Activated CD4-positive, alpha-beta T cell treated with anti-CD3 and anti-CD28 coated beads, Interleukin-2, Interleukin-6, amounts not matched to agents 100 ng/mL and 50 ng/mL, durations not matched to agents 16 hours and 8 hours (primary cell): ENCODE results near the gene GEMIN5.
"Not testable (repeated sequence)": the region's sequence is repeated elsewhere in the genome, so short reads cannot be mapped to it uniquely, and the experiment has no call there.

Source experiments
- DNase-seq: peaks from one replicate; pipeline ENCODE4 v3.0.0-alpha.2; 2020

GEMIN5 gene

DNA sequence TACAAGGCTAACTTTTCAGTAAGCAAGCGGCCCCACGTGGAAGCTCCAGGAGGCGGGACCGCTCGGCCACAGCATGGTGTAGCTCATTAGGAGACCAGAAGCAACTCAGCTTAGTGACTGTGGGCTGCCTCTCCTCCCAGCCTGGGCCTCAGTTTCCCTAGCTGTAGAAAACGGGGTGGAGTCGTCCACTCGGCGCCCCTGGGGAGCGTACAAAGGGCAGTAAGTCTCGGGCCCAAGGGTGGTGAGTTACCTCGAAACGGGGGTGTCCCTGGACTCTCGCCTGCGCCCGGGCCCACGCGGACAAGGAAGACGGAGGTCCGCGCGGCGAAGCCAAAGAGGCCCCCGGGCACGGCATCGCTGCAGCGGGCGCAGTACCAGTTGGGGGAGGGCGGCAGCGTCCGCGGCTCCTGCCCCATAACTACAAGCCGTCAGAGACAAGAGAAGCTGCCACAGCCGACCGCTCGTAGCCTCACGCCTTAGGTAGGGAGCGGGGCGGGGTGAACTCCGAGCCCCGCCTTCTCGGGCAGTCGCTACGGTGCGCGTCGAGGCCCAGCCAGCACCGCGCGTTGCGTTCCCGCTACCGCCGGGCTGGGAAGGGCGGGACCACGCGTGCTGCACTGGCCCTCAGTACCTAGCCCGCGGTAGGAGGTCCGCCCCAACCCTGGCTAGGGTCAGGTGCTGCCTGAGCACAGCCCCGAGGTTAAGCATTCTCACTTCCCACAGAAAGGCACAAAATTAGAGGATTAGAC, at the start of gene GEMIN5:
TSS of gene GEMIN5 (minus strand) at position 494 of the 749 bp plus-strand sequence. CDS start at position 416, 78 bp downstream.
- peak; percentile 92 for DNase-seq

DNA sequence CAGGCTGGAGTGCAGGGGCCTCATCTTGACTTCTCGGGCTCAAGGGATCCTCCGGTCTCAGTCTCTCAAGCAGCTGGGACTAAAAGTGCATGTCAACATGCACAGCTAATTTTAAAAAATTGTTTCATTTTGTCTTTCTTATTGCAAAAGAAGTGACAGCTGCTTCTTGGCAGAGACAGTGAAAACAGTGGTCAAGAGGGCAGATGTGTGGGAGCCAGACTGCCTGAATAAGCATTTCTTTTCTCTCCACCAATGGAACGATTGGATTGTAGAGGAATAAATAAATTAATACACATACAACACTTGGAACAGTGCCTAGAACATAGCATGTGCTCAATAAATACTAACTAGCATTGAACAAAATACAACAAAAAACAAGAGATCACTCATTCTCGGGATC, 48.1 kb upstream of the GEMIN5 start:
- DNase-seq = no peak

GRCh38 chr5:154984946-154985516, 47.0 kb upstream of the GEMIN5 start:
- no peak for DNase-seq

GRCh38 chr5:154978294-154978693, 40.3 kb upstream of the GEMIN5 start:
- DNase-seq = not testable (repeated sequence)

GRCh38 chr5:154977409-154977808, 39.4 kb upstream of the GEMIN5 start:
- DNase-seq = peak; percentile 51

DNA sequence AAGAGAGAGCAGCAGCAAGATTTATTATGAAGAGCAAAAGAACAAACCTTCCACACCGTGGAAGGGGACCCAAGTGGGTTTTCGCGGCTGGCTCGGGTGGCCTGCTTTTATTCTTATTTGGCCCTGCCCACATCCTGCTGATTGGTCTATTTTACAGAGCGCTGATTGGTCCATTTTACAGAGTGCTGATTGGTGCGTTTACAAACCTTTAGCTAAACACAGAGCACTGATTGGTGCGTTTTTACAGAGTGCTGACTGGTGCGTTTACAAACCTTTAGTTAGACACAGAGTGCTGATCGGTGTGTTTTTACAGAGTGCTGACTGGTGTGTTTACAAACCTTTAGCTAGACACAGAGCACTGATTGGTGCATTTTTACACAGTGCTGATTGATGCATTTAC, 38.1 kb upstream of the GEMIN5 start:
- not testable (repeated sequence) for DNase-seq

GRCh38 chr5:154972476-154973080, 34.6 kb upstream of the GEMIN5 start:
- peak; percentile 31 for DNase-seq

- DNase-seq = no peak
Observed at GRCh38 chr5:154971501-154971900, 33.5 kb upstream of the GEMIN5 start.

DNA sequence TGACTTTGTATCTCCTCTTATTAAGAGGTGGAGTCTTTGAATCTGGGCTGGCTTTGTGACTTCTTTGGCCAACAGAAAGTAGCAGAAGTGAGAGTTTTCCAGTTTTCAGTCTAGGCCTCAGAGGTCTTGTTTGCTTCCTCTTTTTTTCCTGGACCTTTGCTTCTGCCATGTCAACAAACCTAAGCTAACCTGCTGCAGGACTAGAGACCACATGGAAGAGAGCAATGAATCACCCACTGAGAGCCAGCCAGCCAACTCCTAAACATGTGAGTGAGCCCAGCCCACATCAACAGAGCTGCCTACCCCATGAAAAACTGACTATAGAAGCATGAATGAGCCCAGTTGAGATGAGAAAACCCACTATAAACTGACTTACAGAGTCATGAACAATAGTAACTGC, 32.7 kb upstream of the GEMIN5 start:
- DNase-seq = no peak

DNA sequence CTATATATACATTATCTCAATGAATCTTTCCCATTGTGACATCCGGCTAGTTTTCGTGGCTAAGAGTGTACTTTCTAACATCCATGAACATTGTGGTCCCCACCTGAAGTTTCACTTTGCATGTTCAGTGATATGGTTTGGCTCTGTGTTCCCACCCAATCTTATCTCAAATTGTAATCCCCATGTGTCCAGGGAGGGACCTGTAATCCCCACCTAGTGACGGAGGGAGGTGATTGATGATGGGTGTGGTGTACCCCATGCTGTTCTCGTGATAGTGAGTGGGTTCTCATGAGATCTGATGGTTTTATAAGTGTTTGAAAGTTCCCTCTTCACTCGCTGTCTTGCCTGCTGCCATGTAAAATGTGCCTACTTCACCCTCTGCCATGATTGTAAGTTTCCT, 30.9 kb upstream of the GEMIN5 start:
- no peak for DNase-seq

- DNase-seq = peak; percentile 9
Observed at GRCh38 chr5:154967421-154968024, 29.5 kb upstream of the GEMIN5 start.

- no peak for DNase-seq
Observed at GRCh38 chr5:154966874-154967273, 28.9 kb upstream of the GEMIN5 start.

DNA sequence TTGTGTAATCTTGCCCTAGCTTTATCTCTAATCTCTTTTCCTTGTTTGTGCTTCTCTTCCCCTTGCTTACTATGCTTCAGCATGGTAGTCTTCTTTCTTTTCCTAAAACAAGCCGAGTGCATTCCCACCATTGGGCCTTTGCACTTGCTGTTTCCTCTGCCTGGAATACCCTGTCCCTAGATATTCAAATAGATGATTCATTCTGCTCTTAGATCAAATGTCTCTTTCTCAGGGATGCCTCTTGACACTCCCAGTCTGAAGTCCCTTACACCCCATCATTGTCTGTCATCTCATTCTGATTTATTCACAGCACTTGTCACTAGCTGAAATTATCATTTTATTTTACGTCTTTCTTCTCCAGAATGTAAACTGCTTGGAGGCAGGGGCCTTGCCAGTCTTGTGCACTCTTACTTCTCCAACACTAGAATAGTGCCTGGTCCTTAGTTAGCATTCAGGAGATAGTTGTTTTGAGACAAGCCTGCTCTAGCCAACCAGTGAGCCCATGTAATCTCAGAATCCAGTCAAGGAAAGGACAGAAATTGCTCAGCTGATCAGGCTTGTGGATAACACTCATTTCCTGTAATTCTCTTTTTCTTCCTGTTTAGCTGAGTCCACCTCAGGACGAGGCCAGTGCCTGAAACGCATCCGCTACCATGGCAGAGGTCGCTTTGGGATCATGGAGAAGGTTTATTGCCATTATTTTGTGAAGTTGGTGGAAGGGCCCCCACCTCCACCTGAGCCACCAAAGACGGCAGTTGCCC, 28.2 kb upstream of the GEMIN5 start:
- no peak for DNase-seq

DNA sequence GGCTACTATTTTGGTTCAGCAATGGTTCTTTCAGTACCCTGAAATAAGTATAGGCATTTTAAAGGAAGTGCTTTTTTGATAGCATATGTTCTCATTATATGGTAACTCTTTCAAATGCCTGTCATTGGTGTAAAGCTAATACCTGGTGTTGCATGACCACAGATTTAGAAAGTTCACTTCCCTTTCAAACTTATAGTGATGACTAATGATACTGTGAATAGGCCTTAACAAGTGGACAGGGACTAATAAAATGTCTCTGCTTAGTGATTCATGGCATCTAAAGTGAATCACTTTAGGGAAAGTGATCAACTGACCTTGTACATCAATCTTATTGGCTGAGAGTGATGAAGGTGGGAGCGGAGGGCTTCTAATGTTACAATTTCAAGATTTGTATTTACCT, 24.5 kb upstream of the GEMIN5 start:
- DNase-seq = no peak

- DNase-seq = no peak
Observed at GRCh38 chr5:154956712-154957111, 18.7 kb upstream of the GEMIN5 start.

GRCh38 chr5:154949781-154950180, 11.8 kb upstream of the GEMIN5 start:
- no peak for DNase-seq

GRCh38 chr5:154948313-154948712, 10.3 kb upstream of the GEMIN5 start:
- DNase-seq = no peak

DNA sequence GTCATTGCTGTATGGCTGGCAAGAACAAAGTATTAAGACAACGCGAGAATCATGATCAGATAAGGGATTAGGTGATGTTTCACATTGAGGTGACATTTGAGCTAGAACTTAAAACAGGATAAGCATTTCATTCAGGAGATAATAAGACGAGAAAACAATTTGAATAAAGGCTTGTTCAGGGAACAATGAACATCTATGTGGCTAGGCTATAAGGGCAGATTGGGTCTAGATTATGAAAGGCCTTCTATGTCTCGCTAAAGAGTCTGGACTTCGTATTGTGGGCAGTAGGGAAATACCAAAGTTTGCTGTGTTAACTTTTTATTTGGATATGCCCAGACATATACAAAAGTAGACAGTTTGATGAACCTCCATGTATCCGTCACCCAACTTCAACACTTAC, 9.8 kb upstream of the GEMIN5 start:
- no peak for DNase-seq

GRCh38 chr5:154945695-154946301, 7.8 kb upstream of the GEMIN5 start:
- peak; percentile 16 for DNase-seq

GRCh38 chr5:154944716-154945115, 6.7 kb upstream of the GEMIN5 start:
- DNase-seq = no peak

DNA sequence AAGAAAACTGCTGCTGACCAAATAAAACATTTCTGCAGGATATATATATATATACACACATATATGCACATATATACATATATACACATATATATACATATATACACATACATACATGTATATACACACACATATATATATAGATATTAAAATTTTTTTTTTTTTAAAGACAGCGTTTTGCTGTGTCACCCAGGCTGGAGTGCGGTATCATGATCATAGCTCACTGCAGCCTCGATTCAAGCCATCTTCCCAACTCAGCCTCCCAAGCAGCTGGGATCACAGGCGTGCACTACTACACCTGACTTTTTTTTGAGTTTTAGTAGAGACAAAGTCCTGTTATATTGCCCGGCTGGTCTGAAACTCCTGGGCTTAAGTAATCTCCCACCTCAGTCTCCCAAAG, 5.5 kb upstream of the GEMIN5 start:
- DNase-seq = no peak

GRCh38 chr5:154940772-154941620, 3.0 kb upstream of the GEMIN5 start, which contains the start of gene MRPL22:
Gene MRPL22 (plus strand): TSS chr5:154941073. CDS start chr5:154941111, 38 bp downstream.
- DNase-seq = peak; percentile 96
